Astrocyte of the spinal cord (primary cell): Measurements from ENCODE around the gene PPM1H.

Experiments
- DNase-seq: peaks from one replicate; pipeline ENCODE4 v3.0.0; 2011; ENCODE audit warnings: low read depth, low spot score
- H3K4me3 ChIP-seq: 2 replicates; pipeline ENCODE4 v1.5.1; 2011; ENCODE audit warnings: low read depth, mild to moderate bottlenecking, low read length, moderate library complexity
- in situ Hi-C: cut with HindIII; loops from 2 replicates; pipeline ENCODE4 v1.10.0; 2017; ENCODE audit warnings: low sequenced_read_pairs
- TF ChIP-seq, protein P1 (sequence below): IDR thresholded peaks from 2 replicates; pipeline ENCODE4 v1.5.1; 2012; ENCODE audit warnings: low read depth, mild to moderate bottlenecking, low read length, inconsistent platforms

Gene PPM1H

DNA sequence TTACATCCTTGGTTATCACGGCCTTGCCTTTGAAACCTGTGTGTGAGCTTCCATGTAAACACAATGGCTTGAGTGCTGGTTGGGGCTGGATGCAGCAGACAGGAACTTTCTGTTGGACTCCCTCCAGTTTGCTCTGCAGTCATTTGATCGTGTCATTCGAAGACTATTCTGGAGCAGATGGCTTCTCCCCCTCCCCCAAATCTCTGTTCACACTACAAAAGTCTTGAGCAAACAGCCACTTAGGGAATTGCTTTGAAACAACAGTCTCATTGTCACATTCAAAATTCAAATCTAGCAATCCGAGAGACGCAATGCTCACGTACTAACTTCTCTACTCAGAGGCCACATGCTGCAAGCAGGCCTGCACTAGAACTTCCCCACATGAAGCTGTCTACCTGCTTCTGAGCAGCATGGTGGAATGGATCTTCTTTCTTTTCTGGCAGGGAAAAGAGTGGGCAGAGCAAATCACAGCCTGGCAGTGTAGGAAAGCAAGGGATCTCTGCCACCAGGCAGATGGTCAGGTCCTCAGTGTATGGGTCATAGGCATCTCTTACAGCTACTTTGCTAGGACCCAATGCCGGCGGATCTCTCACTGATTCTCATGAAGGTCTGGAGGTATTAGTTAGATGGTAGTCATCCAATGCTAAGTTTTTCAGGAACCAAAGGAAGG lies 214.2 kb downstream of the PPM1H start:
- in situ Hi-C loops: no loop called here
- TF ChIP-seq, protein P1, sequence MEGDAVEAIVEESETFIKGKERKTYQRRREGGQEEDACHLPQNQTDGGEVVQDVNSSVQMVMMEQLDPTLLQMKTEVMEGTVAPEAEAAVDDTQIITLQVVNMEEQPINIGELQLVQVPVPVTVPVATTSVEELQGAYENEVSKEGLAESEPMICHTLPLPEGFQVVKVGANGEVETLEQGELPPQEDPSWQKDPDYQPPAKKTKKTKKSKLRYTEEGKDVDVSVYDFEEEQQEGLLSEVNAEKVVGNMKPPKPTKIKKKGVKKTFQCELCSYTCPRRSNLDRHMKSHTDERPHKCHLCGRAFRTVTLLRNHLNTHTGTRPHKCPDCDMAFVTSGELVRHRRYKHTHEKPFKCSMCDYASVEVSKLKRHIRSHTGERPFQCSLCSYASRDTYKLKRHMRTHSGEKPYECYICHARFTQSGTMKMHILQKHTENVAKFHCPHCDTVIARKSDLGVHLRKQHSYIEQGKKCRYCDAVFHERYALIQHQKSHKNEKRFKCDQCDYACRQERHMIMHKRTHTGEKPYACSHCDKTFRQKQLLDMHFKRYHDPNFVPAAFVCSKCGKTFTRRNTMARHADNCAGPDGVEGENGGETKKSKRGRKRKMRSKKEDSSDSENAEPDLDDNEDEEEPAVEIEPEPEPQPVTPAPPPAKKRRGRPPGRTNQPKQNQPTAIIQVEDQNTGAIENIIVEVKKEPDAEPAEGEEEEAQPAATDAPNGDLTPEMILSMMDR: no peak
- DNase-seq: peak; percentile 46
- no peak overlapping the region for H3K4me3 ChIP-seq

DNA sequence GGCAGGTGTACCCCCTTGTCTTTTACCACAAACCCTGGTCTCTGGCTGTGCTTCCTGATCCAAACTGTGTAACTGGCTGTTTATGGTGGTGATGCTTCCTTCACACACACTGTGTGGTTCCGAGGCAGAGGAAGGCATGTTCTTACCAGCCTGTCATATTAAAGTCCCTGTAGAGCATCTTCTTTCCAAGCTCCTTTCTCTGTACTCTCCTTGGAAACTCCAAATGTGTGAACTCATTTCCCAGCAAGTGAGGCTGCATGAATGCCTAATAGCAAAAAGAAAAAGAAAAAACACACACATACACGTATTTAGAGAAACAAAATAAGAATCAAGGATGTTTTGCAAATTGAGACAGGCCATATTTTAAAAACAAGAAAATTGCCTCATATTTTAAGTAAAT lies 214.9 kb downstream of the PPM1H start:
- in situ Hi-C loops: no loop called here
- no peak overlapping the region for H3K4me3 ChIP-seq
- TF ChIP-seq, protein P1: no peak
- no peak for DNase-seq

DNA sequence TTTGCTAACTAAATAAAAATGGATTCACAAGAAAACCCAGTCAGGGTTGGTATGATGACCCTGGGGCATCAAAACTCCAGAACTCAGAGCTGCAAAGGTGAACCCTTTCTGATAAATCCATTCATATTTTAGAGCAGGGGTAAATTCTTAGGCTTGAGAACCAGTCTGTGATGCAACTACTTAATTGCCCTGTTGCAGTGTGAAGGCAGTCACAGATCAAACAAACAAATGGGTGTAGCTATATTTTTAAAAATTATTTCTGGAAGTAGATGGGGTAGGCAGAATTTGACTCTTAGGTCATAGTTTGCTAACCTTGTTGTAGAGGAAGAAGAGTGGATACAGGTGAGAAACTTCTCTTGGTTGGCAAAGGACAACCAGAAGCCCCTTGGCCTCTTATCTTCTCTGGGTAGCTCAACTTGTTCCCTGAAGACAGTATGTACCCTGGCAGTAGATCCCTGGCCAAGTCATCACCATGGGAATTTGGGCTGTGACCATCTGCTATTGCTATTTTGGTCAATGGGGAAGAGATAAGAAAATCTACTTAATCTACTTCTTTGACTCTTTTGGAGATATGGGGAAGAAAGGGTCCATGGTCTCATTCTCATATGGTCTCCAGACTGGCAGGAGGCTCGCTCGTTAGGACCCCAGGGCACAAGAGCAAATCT lies 216.1 kb downstream of the PPM1H start:
- DNase-seq: no peak
- in situ Hi-C loops: no loop called here
- H3K4me3 ChIP-seq: no peak overlapping the region
- TF ChIP-seq, protein P1: no peak

DNA sequence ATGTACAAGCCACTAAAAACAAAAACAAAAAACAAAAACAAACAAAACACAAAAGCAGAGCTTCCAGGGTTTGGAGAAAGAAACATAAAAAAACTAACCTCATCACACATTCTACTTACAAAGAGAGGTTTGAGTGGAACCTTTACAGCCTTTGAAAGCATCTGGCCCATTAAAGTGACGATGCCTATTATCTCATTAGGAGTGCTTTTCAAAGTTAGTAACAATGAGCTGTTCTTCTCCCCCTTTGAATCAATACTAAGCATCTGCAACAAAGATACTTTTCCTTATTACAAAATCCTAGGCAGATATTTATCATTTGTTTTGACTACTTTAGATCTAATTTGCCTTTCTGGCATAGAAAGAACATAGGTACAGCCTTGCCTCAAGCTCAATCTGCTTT lies 217.3 kb downstream of the PPM1H start:
- DNase-seq: no peak
- no peak overlapping the region for H3K4me3 ChIP-seq
- TF ChIP-seq, protein P1: no peak
- in situ Hi-C loops: no loop called here

DNA sequence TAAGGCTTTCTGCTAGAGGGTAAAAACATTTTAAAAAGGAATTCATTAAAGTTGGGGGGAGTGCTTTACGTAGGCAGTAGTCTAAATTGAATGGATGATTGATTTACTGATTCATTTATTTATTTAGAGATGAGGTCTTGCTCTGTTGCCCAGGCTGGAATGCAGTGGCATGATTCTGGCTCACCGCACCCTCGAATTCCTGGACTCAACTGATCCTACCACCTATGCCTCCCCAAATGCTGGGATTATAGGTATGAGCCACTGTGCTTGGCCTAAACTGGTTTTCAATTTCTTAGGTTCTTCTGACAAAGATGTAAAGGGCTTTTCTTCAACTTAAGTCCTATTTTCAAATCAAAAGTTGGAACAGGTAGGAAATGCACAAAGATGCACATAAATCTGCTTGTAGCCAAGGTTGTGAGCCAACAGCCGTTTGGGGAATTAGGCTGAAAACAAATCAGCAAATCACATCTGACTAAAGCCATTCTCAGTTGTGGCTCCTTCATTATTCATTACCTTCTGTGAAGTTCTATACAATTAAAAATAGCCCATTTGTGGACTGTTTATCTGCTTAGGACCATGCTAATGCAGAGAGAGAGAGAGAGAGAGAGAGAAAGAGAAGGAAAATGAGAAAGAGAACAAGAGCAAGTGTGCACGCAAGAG lies 218.0 kb downstream of the PPM1H start:
- no peak for DNase-seq

DNA sequence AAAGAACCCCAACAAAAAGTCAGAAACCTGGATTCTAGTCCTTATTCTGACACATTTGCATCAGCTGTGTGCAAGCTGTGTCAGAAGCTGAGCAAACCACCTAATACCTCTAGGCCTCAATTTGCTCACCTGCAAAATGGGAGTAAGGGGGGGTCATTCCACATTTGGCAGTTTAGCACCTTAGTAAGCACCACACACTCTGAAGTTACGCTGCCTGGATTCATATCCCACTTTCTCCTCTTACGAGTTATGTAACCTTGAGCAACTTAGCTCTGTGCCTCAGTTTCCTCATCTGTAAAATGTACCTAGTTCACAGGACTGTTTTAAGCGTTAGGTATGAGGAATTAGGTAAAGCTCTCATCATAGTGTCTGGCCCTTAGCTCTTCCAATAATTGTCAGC lies 218.9 kb downstream of the PPM1H start:
- H3K4me3 ChIP-seq: no peak overlapping the region
- in situ Hi-C loops: no loop called here
- no peak for DNase-seq
- TF ChIP-seq, protein P1: no peak

More for the DNA sequence above, 218.0 kb downstream of the PPM1H start:
- in situ Hi-C loops: no loop called here
- TF ChIP-seq, protein P1: no peak
- no peak overlapping the region for H3K4me3 ChIP-seq
